Astrocyte (in vitro differentiated cells and primary cell): ENCODE data around the gene SEC24D. TPM values are rescaled to one million over a fixed set of nuclear protein-coding genes. Genes with fewer than 3 reads are reported as not detected.

ENCODE experiments used
- DNase-seq: peaks from one replicate; pipeline ENCODE4 v3.0.0-alpha.2; 2010; ENCODE audit warnings: low read depth
- FAIRE-seq: peaks from 2 replicates; lab custom pipeline; 2011; peaks lifted over from hg19 to GRCh38; lab: Jason Lieb, UNC
- H2AFZ ChIP-seq: 2 replicates; pipeline ENCODE4 v1.6.0; 2012; ENCODE audit warnings: low read depth, low read length, inconsistent platforms
- H3K27ac ChIP-seq: 2 replicates; pipeline ENCODE4 v1.5.1; 2011; ENCODE audit warnings: low read depth, low read length, inconsistent platforms
- H3K27me3 ChIP-seq: 2 replicates; pipeline ENCODE4 v1.6.0; 2011; ENCODE audit warnings: low read length, inconsistent platforms; ENCODE audit not compliant: insufficient read depth
- H3K36me3 ChIP-seq: 2 replicates; pipeline ENCODE4 v1.5.1; 2011; ENCODE audit warnings: low read length, inconsistent platforms; ENCODE audit not compliant: insufficient read depth
- H3K4me1 ChIP-seq: 2 replicates; pipeline ENCODE4 v1.5.1; 2011; ENCODE audit warnings: low read length, inconsistent platforms; ENCODE audit not compliant: insufficient read depth
- H3K4me2 ChIP-seq: 2 replicates; pipeline ENCODE4 v1.6.0; 2012; ENCODE audit warnings: low read length, inconsistent platforms
- H3K4me3 ChIP-seq: 2 replicates; pipeline ENCODE4 v1.5.1; 2011; ENCODE audit warnings: low read depth, mild to moderate bottlenecking, low read length, inconsistent platforms; ENCODE audit not compliant: insufficient read depth
- H3K79me2 ChIP-seq: 2 replicates; pipeline ENCODE4 v1.6.0; 2012; ENCODE audit warnings: mild to moderate bottlenecking, low read length, inconsistent platforms; ENCODE audit not compliant: insufficient read depth
- H3K9ac ChIP-seq: 2 replicates; pipeline ENCODE4 v1.6.0; 2012; ENCODE audit warnings: mild to moderate bottlenecking, low read length, inconsistent platforms
- H3K9me3 ChIP-seq: 2 replicates; pipeline ENCODE4 v1.5.1; 2012; ENCODE audit warnings: low read depth, mild to moderate bottlenecking, low read length, inconsistent platforms; ENCODE audit not compliant: insufficient read depth
- H4K20me1 ChIP-seq: 2 replicates; pipeline ENCODE4 v1.6.0; 2012; ENCODE audit warnings: low read length, inconsistent platforms; ENCODE audit not compliant: insufficient read depth
- H3K27ac Mint-ChIP-seq: one replicate; pipeline ENCODE4 v1.8.0; 2021; ENCODE audit warnings: mild to moderate bottlenecking, mixed read lengths; ENCODE audit not compliant: unreplicated experiment
- H3K27me3 Mint-ChIP-seq: one replicate; pipeline ENCODE4 v1.8.0; 2021; ENCODE audit warnings: low read depth, mixed read lengths; ENCODE audit not compliant: unreplicated experiment
- H3K36me3 Mint-ChIP-seq: one replicate; pipeline ENCODE4 v1.8.0; 2021; ENCODE audit warnings: low read depth, mixed read lengths; ENCODE audit not compliant: unreplicated experiment
- H3K4me1 Mint-ChIP-seq: one replicate; pipeline ENCODE4 v1.8.0; 2021; ENCODE audit warnings: low read depth, mixed read lengths; ENCODE audit not compliant: unreplicated experiment
- H3K4me3 Mint-ChIP-seq: one replicate; pipeline ENCODE4 v1.8.0; 2021; ENCODE audit warnings: mild to moderate bottlenecking, moderate library complexity, mixed read lengths; ENCODE audit not compliant: unreplicated experiment
- H3K9me3 Mint-ChIP-seq: one replicate; pipeline ENCODE4 v1.8.0; 2021; ENCODE audit warnings: mild to moderate bottlenecking, mixed read lengths; ENCODE audit not compliant: unreplicated experiment
- CTCF ChIP-seq: IDR thresholded peaks from 2 replicates; pipeline ENCODE4 v1.5.1; 2011; ENCODE audit warnings: low read depth, mild to moderate bottlenecking, inconsistent platforms, low read length, moderate library complexity; ENCODE audit not compliant: insufficient read depth
- EZH2 ChIP-seq: IDR thresholded peaks from 2 replicates; pipeline ENCODE4 v1.6.1; 2012; ENCODE audit warnings: mild to moderate bottlenecking, low read length, inconsistent platforms; ENCODE audit not compliant: insufficient read depth
- total RNA-seq: library from RNA; stranded (reverse); gene quantifications from 2 replicates; pipeline ENCODE4 v1.2.1, GENCODE V29; 2021

The SEC24D gene
- total RNA-seq, 1 donor from 2014 or later, result 187 TPM

- no peak overlapping the region for H3K4me3 Mint-ChIP-seq
- H3K27ac ChIP-seq, result no peak overlapping the region
Measured at GRCh38 chr4:118799231-118799942, 36.5 kb downstream of the SEC24D start.

GRCh38 chr4:118798658-118799057 is 37.3 kb downstream of the SEC24D start:
- Histone ChIP-seq H4K20me1 (peaks cover 88% of the 10 kb centered on the region), H3K36me3 (peaks cover 81% of the 10 kb centered on the region), H2AFZ (no peak overlapping the region), H3K4me2 (no peak overlapping the region), H3K9me3 (no peaks in the 10 kb centered on the region), H3K9ac (no peak overlapping the region), H3K27me3 (no peaks in the 10 kb centered on the region), H3K27ac (peak overlapping the region; percentile 26), H3K4me3 (no peak overlapping the region), H3K79me2 (peaks cover 89% of the 10 kb centered on the region), H3K4me1 (peaks cover 11% of the 10 kb centered on the region)
- peaks cover 15% of the 10 kb centered on the region for H3K36me3 Mint-ChIP-seq
- no peak overlapping the region for H3K4me3 Mint-ChIP-seq
- peak overlapping the region; percentile 21 for H3K27ac Mint-ChIP-seq
- DNase-seq (no peak), FAIRE-seq (no peak)
- no peaks in the 10 kb centered on the region for H3K9me3 Mint-ChIP-seq
- TF ChIP-seq EZH2 (no peak), CTCF (no peak)
- H3K4me1 Mint-ChIP-seq, result peaks cover 16% of the 10 kb centered on the region
- H3K27me3 Mint-ChIP-seq, result no peaks in the 10 kb centered on the region

More at GRCh38 chr4:118799231-118799942, 36.5 kb downstream of the SEC24D start:
- H4K20me1 ChIP-seq, result peaks cover 86% of the 10 kb centered on the region
- no peak overlapping the region for H3K4me2 ChIP-seq
- Mint-ChIP-seq H3K4me1 (peaks cover 16% of the 10 kb centered on the region), H3K27ac (peak overlapping the region; percentile 21), H3K36me3 (peaks cover 15% of the 10 kb centered on the region), H3K9me3 (no peaks in the 10 kb centered on the region), H3K27me3 (no peaks in the 10 kb centered on the region)
- no peaks in the 10 kb centered on the region for H3K9me3 ChIP-seq
- TF ChIP-seq EZH2, result no peak
- TF ChIP-seq CTCF, result no peak
- H3K4me3 ChIP-seq, result no peak overlapping the region
- DNase-seq (no peak), FAIRE-seq (no peak)
- no peak overlapping the region for H3K9ac ChIP-seq
- H3K79me2 ChIP-seq, result peaks cover 88% of the 10 kb centered on the region
- peaks cover 79% of the 10 kb centered on the region for H3K36me3 ChIP-seq
- peaks cover 11% of the 10 kb centered on the region for H3K4me1 ChIP-seq
- H2AFZ ChIP-seq, result no peak overlapping the region
- H3K27me3 ChIP-seq, result no peaks in the 10 kb centered on the region

- H3K27ac Mint-ChIP-seq, result no peak overlapping the region
- peaks cover 19% of the 10 kb centered on the region for H3K36me3 Mint-ChIP-seq
- peaks cover 82% of the 10 kb centered on the region for H4K20me1 ChIP-seq
Measured at GRCh38 chr4:118797558-118798142, 38.3 kb downstream of the SEC24D start.

More at GRCh38 chr4:118797558-118798142, 38.3 kb downstream of the SEC24D start:
- Histone ChIP-seq H3K79me2 (peaks cover 83% of the 10 kb centered on the region), H3K9ac (no peak overlapping the region), H2AFZ (no peak overlapping the region), H3K27ac (peak overlapping the region; percentile 45), H3K27me3 (no peaks in the 10 kb centered on the region), H3K4me2 (no peak overlapping the region), H3K4me1 (peaks cover 11% of the 10 kb centered on the region), H3K36me3 (peaks cover 75% of the 10 kb centered on the region), H3K4me3 (no peak overlapping the region), H3K9me3 (no peaks in the 10 kb centered on the region)
- no peaks in the 10 kb centered on the region for H3K9me3 Mint-ChIP-seq
- TF ChIP-seq EZH2, result no peak
- TF ChIP-seq CTCF, result no peak
- H3K4me3 Mint-ChIP-seq, result no peak overlapping the region
- FAIRE-seq, result no peak
- no peaks in the 10 kb centered on the region for H3K27me3 Mint-ChIP-seq
- peaks cover 16% of the 10 kb centered on the region for H3K4me1 Mint-ChIP-seq
- DNase-seq, result peak; percentile 46
